KBM-7 (cell line): Measurements from ENCODE around the gene INPPL1.
A peak's percentile ranks its signal among the peaks of the same experiment; 100 is the strongest.

ENCODE experiments used
- DNase-seq: peaks from one replicate; pipeline ENCODE4 v3.0.0-alpha.2; 2015
- in situ Hi-C: fragments of 300-500 bp; cut with MboI; formaldehyde crosslinking; loops from 2 replicates; pipeline ENCODE4 v1.14.3; 2020; ENCODE audit warnings: low sequenced_read_pairs, low pct_unique_long_range_greater_than_20kb, mixed read lengths

The INPPL1 gene

GRCh38 chr11:72230764-72231365 is 6.3 kb downstream of the INPPL1 start:
- no peak for DNase-seq
- in situ Hi-C loops: no loop called here

- no peak for DNase-seq
- in situ Hi-C loops: no loop called here
Observed at GRCh38 chr11:72231396-72232259, 7.1 kb downstream of the INPPL1 start.

- no peak for DNase-seq
- in situ Hi-C loops: no loop called here
Observed at GRCh38 chr11:72232260-72233055, 7.9 kb downstream of the INPPL1 start.

GRCh38 chr11:72233056-72233772 is 8.6 kb downstream of the INPPL1 start:
- in situ Hi-C loops: no loop called here
- no peak for DNase-seq

GRCh38 chr11:72233773-72234513 is 9.4 kb downstream of the INPPL1 start:
- no peak for DNase-seq
- in situ Hi-C loops: no loop called here

- in situ Hi-C loops: no loop called here
- DNase-seq: no peak
Observed at GRCh38 chr11:72234514-72234830, 9.9 kb downstream of the INPPL1 start.

GRCh38 chr11:72234920-72235319 is 10.4 kb downstream of the INPPL1 start:
- in situ Hi-C loops: no loop called here
- DNase-seq: no peak

GRCh38 chr11:72235351-72236057 is 10.9 kb downstream of the INPPL1 start:
- in situ Hi-C loops: no loop called here
- DNase-seq: no peak

- in situ Hi-C loops: no loop called here
- DNase-seq: no peak
Observed at GRCh38 chr11:72236083-72236697, 11.6 kb downstream of the INPPL1 start.

- in situ Hi-C loops: no loop called here
- DNase-seq: no peak
Observed at GRCh38 chr11:72236774-72237111, 12.2 kb downstream of the INPPL1 start.

- DNase-seq: no peak
- in situ Hi-C loops: no loop called here
Observed at GRCh38 chr11:72237112-72237931, 12.8 kb downstream of the INPPL1 start.

GRCh38 chr11:72238040-72238450 is 13.5 kb downstream of the INPPL1 start:
- peak; percentile 85 for DNase-seq

GRCh38 chr11:72238492-72239312 is 14.1 kb downstream of the INPPL1 start:
- DNase-seq: no peak
- in situ Hi-C loops: no loop called here

More at GRCh38 chr11:72238040-72238450, 13.5 kb downstream of the INPPL1 start:
- in situ Hi-C loops: no loop called here

- no peak for DNase-seq
- in situ Hi-C loops: no loop called here
Observed at GRCh38 chr11:72239313-72239848, 14.8 kb downstream of the INPPL1 start.

- in situ Hi-C loops: no loop called here
- DNase-seq: no peak
Observed at GRCh38 chr11:72239849-72240460, 15.4 kb downstream of the INPPL1 start.
